HG02571 (cell line): ENCODE measurements around the gene ETS1.

Experiments
- ATAC-seq: cut with Tn5 transposase; IDR thresholded peaks from one replicate; pipeline ENCODE4 v1.9.1; 2021; ENCODE audit warnings: mild to moderate bottlenecking, moderate library complexity; ENCODE audit not compliant: unreplicated experiment

Gene ETS1

DNA sequence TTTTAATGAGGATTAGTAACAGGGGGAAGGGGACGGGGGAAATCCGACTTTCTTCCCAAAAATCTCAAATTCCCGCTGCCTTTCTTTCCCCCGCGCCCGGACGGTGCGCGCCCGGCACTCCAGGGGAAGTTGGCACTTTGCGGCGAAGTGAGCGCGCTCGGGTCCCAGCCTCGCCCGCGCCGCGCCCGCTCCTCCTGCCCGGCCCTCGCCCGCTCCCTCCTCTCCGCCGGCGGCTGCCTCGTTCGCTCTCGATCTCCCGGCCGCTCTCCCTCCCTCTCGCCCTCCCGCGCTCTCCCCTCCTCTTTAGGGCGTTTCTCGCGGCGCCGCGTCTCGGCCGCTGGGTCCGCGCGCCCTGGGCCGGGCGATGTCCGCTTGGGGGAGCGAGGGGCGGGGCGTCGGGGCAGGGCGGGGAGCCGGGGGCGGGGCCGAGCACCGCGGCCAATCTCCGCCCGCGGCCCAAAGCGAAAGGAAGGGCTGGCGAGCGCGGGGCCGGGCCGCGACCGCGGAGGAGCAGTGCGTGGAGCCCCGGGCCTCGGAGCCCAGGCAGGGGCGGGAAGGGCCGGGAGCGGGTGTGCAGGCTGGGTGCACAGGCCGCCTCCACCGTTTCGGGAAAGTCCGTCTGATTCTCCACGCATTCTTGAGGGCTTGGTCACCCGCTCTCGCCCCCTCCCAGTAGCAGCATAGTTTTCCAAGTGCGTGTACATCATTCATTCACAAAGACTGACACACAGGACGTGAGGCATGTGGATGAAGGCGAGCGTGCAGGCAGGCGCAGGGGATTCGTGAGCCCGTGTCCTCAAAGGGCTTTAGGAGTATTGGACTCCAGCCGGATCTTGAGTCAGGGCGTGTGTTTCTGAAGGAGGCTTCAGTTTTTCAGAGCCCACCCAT lies 65.1 kb downstream of the ETS1 start:
- ATAC-seq: peak; percentile 84

DNA sequence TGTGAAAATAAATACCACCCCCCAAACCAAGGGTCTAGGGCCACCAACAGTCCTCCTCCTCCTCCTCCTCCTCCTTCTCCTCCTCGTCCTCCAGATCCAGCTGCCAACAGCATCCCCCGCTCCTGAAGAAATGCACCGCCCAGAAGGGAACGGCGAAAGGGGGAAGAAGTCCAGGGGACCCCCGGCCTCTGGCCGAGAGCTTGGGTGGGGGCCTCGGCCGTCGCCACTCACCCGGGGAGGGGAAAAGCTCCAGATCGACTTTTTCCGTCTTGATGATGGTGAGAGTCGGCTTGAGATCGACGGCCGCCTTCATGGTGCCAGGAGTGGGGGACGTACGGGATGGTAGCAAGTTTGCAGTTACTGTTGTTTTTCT lies 65.7 kb downstream of the ETS1 start:
- no peak for ATAC-seq

DNA sequence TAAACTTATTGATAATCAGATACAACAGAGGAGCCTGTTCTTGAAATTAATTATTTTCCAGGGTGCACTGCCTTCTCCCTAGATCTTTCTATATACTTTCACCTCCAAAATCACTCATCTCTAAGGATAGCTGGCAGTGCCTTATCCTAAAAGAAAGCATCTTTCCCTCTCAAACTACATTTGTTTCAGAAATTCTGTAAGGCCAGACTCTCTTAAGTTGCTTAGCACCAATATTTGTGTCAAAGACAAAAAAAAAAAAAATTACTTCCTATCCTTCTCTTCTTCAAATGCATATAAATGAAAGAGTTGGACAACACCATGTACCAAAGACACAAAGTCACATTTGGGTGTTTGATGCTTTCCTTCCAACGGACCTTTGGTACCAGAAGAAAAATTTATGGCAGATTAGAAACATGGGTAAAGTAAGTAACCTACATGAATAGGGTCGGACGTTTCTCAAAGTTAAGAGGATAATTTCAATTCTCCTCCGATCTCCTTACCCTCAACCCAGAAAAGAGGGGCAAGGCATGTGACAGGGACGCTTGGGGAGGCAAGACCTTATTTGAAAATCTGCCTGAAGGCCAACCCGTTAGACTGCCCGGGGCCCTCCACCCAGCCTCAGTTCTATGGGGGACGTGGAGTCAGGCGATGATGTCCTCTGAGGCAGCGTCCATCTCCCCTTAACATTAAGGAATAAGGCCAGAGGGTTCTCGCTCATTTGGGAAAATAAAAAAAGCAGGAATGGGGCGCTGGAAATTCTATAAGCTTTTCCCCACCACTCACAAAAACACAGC lies 66.3 kb downstream of the ETS1 start:
- ATAC-seq: no peak

DNA sequence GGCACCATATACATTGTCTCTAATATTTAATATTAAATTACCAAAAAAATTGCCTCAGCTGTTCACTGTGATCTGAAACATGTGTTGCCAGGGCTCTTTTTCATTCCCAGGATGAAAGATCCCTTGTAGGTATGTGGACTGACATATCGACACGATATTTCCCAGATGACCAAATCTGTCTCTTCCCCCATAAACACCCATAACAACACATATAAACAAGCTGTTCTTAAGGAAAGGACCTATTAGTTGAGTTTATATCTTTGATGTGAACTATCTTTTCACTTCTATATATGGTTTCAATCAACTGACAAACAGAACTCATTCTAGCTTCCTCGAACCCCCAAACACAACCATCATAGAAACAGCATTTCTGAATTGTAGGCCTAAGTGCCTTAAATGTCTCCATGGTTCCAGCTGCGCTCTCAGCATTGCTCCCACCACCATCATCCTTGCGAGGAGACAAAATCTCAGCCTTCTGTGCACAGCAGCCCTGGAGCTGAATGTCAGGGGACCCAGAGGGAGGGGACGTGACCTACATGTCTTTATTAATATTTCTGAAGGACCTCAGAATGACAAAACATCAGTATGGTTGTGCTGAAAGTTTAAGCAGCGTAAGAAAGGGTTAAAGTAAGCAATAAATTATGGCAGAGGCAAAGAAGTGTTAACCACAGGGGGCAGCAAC lies 67.0 kb downstream of the ETS1 start:
- ATAC-seq: no peak

DNA sequence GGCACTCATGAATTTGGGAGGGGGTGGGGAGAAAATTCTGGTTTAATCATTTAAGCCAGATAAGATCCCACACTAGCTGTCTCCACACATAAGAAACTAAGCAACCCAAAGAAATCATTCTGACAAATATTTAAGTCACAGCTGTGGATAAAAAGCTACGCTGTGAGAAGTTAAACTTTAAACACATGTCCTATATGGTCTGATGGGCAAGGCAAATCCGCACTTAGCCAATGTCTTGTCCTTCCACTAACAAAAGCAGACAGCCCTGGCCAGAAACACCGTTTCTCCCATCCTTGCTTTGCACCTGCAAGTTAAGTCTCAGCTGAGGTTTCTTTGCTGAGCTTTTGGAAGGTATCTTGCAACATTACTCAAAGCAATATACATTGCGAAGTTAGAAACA lies 68.0 kb downstream of the ETS1 start:
- no peak for ATAC-seq

DNA sequence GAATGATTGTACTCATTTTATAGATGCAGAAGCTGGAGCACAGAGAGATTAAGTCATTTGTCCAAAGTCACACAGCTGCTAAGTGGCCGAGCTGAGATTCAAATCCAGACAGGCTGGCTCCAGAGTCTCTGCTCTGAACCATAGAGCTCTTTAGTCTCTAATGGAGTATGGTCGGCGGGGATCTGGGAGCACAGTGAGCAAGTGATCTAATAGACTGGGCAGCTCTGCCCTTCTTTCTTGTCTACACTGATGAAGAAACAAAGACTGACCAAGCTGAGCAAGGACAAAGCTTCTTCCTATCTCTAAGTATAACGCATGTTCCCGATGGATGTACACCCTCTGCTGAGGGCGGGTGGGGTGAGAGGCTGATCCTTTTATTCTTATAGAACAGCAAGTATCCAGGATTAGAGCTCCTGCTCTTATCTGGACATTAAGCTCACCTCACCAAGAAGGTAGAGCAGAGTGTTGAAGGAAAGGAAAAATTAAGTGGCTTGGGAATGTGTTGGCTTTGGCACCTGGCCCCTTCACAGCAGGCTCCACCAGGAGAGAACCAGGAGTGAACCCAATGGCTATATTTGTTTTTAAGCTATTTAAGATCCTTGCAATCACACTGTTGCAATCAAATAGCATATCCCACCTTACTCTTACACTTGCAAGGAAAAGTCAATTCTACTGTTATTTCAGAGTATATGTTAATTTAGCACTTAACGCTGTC lies 68.7 kb downstream of the ETS1 start:
- no peak for ATAC-seq

DNA sequence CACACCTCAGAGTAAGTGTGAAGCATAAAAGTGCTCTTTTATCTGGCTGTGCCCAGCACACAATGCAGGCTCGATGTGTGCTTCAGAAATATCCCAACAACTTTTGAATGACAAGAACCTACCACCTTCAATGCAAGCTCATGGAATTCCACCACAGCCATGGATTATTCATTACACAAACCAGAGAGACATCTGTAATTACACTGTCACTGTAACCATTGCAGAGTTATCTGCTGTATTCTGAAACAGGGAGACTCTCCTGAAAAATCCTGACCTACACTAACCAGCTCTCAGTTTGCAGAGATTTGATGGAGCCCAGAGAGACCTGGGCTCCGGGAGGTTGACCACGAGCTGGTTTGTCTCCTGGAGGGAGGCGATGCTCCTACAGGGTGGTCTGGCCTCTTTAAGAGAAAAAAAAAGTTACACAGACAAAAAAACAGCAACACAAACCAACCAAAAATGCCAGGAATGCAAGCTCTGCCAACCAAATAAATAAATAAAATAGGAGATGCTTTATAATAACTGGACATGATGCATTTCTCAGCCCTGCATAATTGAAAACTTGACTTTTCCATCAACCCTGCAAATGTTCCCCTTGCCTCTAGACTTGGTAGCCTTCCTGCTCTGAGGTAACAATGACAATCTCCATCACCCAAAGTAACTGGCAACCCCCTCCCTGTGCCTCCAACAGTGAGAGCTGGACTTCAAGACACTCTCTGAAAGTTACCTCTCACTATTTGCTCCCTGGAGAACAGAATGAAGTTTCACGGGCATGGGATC lies 69.7 kb downstream of the ETS1 start:
- ATAC-seq: no peak

DNA sequence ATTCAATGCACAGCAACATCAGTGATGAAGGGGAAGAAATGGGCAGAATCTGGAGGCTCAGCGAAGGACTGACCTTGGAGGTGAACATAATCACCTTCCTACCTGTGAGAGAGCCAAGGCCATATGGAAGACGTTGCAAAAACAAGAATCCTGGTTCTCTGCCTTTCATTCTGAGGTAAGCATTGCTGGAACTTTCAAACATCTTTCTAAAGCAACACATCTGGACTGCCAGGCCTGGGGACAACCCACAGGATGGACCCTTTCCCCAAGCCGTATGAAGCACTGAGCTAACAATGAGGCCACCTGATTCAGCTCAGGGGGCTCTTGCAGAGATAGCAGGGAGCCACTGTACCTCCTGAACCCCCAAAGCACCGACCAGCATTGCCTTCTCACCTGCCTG lies 70.5 kb downstream of the ETS1 start:
- ATAC-seq: no peak

DNA sequence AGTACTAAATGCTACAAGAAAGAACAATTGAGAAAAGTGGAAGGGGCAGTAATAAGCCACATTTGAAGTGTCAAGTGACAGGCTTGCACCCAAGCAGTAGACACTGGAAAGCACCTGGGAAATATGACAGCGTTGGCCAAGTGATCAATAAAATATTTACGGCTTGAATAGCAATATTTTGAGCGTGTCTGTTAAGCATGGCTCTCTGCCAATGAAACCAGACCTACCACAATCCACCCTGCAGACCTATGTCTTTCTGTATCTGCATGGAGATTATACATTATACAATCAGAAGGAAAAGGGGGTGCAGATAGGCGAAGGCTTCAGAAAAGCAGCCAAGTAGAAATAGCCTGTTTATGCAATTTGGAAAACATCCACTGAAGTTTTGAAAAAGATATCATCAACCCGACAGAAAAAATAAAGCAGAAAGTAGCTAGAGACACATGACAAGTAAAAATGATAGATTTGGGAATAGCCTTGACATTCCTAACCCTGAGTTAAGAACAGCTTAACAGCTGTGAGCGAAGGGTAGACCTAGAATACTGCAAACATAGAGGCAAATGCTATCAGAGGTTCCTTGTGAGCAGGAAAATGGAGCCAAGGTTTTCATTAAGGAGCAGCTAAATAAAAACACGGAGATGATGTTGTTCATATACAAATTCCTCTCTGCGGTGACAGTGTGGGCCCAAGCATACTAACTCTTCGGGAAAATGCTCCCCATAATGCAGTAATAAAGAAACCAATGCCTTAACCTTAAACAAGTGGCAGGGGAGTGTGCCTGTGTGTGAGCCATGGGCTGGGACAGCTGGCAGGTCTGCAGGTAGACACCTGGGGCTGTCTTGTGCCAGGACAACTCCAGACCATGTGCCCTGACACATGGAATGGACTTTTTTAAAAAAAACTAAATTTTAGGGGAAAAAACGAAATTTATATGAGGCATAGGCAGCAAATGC lies 71.3 kb downstream of the ETS1 start:
- no peak for ATAC-seq

DNA sequence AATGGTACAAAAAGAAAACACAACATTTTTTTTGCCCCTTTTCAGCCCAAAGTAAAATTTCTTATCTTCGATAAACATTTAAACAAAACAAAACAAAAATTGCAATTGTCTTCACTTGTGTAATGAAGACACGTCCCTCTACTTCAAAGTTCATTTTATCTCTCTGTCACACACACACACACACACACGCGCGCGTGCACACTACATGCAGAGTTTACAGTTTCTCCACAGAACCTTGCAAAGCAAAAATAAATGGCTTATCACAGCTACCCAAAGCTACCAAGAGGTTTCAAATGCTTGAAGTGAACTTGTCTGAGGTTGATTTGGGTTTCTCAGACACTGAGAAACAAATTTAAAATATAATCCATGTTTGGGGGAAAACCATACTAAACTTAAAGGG lies 72.3 kb downstream of the ETS1 start:
- ATAC-seq: no peak

DNA sequence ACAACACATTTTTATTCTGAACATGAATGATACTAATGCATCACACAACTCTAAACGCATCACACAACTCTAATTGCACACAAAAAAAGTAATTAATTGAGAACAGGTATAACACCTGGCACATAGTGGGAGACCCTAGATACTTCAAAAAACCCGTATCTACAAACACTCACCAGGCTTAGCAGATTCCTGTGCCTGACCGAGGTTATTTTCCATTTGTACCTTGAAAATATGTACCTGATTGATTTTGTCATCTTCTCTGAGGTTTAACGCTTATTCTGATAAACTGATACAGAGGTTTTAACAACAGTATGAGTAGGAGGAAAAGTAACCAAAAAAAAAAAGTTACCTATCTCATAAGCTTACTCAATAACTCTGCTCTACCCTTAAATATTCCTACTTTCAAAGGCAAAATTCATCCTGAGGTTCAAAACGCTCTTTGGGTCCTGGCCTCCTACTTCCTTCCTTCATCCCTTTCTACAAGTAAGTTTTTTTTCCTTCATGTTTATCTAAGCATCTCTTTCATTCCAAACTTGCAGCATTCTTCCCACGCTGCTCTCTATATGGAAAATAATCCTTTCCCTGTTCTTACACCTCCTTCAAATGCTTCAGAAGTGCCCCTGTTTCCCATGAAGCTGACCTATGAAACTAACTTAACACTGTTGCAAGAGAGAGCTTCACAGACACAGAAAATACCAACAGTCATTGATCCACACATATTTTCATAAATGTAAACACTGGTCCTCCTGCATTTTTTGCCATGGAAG lies 73.3 kb downstream of the ETS1 start:
- ATAC-seq: no peak

DNA sequence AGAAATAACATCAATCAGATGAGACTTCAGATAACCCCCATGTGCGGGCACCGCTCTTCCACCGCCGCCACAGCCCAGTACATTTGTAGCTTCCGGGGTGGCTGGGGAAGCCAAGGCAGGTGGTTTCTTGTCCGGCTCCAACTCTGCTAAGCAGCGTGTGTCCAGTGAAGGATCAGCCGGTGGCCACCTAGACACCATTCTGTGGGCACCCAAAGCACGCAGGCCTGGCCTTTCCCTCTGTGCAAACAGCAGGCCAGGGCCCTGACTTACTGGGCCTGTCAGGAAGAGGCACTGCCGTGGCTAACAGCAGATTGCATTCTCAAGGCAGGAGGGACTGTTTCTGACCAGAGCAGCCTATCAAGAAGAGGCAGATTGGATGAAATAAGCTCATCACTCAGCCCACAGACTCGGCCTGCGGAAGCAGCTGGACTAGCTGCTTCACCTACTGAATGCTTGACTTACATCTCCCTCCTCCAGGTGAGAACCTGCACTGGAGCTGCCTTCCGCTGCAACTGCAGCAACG lies 74.8 kb downstream of the ETS1 start:
- ATAC-seq: no peak

DNA sequence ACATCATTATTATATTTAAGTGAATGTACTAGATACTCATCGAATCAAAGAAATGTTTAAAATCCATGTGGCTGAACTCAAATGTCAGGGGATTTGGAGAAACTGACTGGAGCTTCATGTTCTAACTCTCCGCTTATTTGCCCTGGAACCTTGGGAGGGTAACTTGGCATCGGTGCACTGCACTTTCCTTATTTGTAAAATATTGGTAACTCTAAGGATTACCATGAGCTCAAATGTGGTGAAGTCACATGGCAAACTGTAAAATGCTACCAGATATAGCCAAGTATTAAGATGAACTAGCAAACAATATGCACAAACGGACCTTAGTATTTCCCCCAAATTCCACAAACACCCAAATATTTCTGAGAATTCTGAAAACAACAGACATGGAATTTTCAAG lies 75.6 kb downstream of the ETS1 start:
- ATAC-seq: no peak

DNA sequence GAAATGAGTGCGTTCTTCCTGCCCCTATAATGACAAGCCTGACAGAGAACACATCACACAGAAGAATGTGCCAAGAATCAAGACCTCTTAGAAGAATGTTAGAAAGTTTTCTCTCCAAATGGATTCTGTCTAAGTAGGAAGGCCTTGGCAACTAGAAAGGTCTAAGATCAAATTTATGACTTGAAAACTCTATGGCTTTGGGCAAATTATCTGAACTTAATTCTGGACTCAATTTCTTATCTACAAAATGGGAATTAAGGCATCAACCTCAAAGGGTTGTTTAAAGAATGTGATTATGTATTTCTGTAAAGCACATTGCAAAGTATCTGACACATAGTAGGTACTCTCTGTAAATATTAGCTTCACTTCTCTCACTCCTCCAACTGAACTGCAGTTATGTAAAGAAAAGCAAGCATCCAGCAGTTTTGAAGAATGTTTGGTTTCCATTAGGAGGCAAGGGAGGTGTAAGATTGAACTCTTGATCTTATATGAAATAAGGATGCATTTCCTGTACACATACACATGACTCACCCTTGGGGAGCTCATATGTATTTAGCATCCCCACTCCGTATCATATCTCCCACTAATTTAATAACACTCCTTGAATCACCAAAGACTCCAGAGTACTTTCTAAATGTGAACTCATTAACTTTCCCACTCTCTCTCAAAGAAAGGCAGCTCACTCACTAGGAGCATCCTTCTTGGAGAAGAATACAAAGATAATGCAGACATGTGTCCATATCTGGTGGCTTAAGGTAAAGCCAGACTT lies 77.6 kb downstream of the ETS1 start:
- ATAC-seq: no peak

DNA sequence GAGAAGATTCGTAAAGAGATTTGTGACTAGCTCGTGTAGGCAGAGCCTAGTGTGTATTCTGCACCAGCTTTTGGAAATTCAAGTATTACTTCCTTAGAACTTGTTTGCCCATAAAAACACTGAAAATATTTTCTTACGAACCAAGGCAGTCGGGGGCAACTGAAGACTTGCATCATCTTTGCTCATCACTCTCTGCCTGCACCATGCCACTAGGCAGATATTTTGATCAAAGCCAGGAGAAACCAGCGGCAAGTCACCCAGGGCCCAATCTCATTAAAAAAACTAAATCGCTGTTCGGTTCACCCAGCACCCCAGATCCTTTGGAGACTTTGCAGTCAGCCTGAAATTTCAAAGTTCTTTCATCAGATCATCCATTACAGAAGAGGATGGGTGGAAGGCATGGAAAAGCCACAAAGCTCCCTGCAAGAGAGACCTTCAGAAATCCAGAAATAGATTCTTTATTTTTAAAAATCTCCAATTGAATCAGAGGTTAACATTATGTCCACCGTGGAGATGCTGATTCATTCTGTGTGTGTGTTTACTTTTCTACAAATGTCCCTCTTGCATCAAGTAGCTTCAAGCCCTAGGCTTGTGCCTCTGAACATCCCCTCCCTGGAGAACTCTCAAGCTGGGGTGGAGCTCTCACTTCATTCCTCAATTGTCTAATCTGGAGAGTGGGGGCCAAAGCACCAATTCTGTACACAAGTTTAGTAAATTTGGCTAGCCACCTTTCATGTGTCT lies 78.4 kb downstream of the ETS1 start:
- ATAC-seq: no peak

DNA sequence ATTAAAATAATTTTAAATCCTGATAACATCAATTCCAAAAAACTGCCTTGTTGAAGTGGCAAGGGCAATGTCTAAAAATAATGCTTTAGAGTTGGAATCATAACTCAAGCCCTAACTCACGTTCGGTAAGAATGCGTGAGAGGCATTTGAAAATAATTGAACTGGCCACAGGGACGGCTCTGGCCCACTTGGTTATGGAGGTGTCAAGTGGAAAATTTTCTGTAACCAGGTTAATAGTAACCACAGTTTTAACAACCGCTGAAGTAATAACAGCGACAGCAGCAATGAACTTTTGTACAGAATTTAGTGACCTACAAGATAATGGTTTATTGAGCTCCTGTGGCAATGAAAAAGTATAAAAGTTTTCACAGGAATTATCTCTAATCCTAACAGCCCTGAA lies 79.4 kb downstream of the ETS1 start:
- ATAC-seq: no peak
